DMS114 treated with DMSO at 0.1 percent for 48 hours (cell line): ENCODE data around the gene PEX7.
"Not testable (repeated sequence)": the region's sequence is repeated elsewhere in the genome, so short reads cannot be mapped to it uniquely, and the experiment has no call there.

ENCODE experiments used
- DNase-seq: peaks from one replicate; lab custom pipeline; 2025; ENCODE audit not compliant: unreplicated experiment; lab: John Stamatoyannopoulos, UW

The PEX7 gene

DNA sequence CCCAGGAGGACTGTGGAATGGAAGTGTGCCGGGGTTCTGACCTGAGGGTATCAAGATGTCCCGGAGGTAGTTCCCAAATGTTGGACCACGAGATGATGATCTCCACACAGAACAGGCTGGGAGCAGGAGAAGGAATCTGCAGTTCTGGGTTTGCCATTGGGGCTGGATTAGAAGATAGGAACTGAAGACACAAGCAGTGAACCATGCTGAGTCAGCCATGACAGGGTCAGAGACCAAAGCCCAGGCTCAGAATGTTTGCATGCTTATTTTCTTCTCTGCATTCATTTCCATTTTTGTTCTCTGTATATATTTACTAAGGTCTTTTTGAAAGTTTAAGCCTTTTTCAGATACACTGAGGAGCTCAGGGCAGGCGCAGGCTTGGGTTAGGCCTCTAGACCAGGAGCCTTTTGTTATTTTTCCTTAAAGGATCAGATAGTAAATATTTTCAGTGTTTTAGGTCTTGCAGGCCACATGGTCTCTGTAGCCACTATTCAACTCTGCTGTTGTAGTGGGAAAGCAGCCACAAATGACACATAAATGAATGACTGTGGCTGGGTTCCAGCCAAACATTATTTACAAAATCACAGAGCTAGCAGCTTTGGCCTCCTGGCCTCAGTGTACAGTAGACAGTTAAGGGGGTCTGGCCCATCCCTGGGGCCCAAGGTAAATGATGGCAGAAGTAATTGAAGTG lies 128.2 kb downstream of the PEX7 start:
- DNase-seq = no peak

DNA sequence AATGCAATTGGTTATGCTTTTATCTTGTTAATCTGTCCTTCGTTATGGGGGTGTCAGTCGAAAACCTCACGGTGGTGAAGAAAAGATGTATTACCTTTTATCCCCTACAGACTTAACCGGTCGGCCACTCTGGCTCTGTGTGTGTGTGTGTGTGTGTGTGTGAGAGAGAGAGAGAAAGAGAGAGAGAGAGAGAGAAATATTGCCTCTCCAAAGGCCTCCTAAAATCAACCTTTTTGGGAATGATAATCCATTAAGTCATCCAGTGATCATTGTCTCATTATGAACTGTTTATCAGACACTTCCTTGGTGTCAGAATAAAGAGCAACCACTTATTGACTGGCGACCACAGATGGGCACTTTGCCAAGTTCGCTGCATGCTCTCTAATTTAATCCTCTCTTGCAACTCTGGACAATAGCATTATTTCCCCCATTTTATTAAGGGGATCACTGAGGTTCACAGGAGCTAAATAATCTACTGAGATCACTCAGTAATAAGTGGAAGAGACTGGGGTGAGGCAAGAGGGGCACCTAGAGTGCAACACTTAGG lies 130.4 kb downstream of the PEX7 start:
- no peak for DNase-seq

DNA sequence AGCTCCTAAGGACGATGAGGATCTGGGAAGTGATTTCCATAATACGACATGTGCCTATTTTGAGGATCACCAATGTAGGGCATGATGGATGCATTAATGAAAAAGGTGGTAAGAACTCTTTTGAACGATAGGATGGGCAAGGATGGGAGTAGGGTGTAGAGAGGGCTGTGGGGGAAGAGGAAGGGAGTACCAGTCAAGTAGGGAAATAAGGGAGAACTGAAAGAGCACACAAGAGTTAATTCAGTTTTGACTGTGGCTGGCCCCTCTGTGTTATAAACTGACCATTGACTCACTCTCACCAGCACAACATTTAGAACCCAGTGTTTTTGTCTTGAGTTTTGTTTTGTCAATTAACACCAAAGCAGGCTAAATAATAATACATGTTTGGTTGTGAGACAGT lies 132.7 kb downstream of the PEX7 start:
- no peak for DNase-seq

- no peak for DNase-seq
Observed at GRCh38 chr6:136956590-136957544, 134.5 kb downstream of the PEX7 start.

GRCh38 chr6:136958168-136958567 lies 135.8 kb downstream of the PEX7 start:
- no peak for DNase-seq

DNA sequence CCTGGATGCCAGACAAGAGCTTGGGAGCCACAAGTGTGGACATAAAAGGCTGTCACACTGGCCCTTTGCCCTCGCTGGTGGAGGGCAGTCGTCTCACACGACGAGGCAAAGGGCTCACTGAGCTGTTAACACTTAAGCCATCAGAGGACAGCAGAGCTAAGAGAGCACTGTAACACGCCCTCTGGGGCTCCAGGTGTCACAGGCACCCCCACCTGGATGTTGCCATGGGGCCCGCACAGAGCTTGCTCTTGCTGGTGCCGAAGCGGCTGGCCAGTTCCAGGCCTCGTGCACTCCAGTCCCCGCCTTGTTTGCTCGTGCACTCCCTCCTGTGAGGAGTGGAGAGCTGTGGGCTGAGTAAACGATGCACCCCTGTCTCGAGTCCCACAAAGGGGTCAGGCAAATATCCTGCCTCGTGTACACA lies 137.1 kb downstream of the PEX7 start:
- no peak for DNase-seq

- not testable (repeated sequence) for DNase-seq
Observed at GRCh38 chr6:136959935-136960334, 137.5 kb downstream of the PEX7 start.

DNA sequence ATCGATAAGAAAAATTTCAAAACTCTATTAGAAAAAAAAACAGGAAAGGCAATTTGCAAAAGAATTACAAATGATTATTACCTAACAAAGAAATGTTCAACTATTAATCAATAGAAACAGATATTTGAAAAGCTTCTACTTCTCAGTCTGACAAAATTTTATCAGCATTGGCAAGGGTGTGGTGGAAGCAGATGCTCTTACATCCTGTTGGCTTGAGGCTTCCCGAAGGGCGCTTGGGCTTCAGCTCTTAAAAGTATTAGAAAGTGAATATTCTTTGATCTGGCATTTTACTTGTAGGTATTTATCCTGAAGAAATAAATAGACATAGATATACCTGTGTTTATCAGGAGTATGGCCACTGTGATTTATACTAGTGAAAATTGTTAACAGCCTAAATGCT lies 138.4 kb downstream of the PEX7 start:
- no peak for DNase-seq

- no peak for DNase-seq
Observed at GRCh38 chr6:136961848-136962247, 139.5 kb downstream of the PEX7 start.

- no peak for DNase-seq
Observed at GRCh38 chr6:136962661-136963060, 140.3 kb downstream of the PEX7 start.

GRCh38 chr6:136963259-136963658 lies 140.9 kb downstream of the PEX7 start:
- no peak for DNase-seq
